Stimulated activated CD4-positive, alpha-beta T cell treated with anti-CD3 and anti-CD28 coated beads, Interleukin-15, amount 100 ng/mL, for 48 hours (primary cell): ENCODE data around the gene ALDH9A1.

Source experiments
- DNase-seq, 2 donors: peaks; one replicate each; pipeline ENCODE4 v3.0.0-alpha.2; 2020; ENCODE audit warnings: low read depth in 2 of 2

Gene ALDH9A1

GRCh38 chr1:165623624-165624023 lies 74.7 kb downstream of the ALDH9A1 start:
- DNase-seq: no peak

DNA sequence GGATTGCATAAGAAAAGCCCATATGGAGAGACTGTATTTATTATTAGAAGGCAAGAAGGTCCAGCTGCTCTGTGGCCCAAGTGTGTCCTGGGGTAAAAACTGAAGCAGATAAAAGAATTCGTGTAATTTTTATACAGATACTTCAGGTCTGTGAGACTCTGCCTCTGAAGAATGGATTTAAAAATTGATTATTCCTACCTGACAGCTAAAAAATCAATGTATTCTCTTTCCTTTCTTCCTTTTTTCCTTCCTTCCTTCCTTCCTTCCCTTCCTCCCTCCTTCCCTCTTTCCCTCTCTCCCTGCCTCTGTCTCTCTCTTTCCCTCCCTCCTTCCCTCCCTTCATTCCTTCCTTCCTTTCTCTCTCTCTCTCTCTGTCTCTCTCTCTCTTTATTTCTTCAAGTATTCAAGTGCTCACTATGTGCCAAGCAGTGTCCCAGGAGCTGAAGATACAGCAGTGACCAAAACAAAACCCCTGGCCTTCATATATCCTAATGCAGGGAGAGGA lies 78.7 kb downstream of the ALDH9A1 start:
- no peak for DNase-seq

DNA sequence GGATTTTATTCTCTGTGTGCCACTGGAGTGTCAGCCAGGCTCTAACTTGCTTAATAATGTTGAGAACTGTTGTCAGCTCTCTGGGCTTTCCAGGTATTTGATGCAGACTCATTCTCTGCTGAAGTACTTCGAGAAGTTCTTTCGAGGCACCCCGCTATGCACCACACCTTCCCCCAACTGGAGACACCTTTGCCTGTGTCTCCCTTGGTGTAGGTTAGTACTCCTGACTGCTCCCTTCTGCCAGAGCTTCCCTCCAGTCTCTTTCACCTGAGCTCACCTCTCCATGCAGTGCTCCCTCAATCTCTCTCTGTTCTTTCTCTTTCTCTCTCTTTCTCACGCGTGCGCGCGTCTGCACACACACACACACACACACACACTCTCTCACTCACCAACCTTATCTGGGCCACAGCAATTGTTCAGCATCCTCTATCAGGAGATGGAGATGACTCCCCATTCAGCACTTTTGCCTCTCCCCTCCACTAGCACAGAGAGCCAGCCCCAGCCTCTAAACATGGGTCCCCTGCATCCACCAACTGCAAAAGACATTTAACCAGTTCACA lies 81.3 kb downstream of the ALDH9A1 start:
- no peak for DNase-seq

DNA sequence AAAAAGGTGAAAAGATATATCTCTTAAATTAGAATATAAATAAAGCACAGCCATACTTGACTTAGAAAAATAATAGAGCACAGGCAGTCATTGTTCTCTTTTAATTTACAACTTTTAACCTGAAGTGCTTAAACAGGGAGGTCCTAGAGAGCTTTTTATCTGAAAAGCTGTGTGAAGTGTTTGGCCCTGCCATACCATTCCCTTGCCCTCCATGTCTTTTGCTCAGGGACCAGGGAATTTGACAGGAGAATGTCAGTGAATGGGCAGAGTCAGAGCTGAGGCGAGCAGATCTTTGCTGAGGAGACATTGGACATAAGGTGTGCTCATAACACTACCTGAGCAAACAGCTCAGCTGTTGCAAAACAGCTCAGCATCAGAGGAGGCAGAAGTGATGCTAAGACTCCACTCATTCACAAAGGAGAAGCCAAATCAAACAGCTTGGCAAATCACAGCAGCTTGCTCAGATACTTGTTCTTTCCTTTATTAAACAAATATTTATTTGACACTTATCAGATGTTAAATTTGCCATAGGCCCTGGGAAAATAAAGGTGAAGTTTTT lies 82.2 kb downstream of the ALDH9A1 start:
- DNase-seq: no peak
